Endothelial cell of hepatic sinusoid (primary cell): ENCODE data around the gene SPATA33.
"Not testable (repeated sequence)": the region's sequence is repeated elsewhere in the genome, so short reads cannot be mapped to it uniquely, and the experiment has no call there.

ENCODE experiments used
- in situ Hi-C: cut with HindIII; loops from 2 replicates; pipeline ENCODE4 v1.10.0; 2017; ENCODE audit warnings: low sequenced_read_pairs

The SPATA33 gene

DNA sequence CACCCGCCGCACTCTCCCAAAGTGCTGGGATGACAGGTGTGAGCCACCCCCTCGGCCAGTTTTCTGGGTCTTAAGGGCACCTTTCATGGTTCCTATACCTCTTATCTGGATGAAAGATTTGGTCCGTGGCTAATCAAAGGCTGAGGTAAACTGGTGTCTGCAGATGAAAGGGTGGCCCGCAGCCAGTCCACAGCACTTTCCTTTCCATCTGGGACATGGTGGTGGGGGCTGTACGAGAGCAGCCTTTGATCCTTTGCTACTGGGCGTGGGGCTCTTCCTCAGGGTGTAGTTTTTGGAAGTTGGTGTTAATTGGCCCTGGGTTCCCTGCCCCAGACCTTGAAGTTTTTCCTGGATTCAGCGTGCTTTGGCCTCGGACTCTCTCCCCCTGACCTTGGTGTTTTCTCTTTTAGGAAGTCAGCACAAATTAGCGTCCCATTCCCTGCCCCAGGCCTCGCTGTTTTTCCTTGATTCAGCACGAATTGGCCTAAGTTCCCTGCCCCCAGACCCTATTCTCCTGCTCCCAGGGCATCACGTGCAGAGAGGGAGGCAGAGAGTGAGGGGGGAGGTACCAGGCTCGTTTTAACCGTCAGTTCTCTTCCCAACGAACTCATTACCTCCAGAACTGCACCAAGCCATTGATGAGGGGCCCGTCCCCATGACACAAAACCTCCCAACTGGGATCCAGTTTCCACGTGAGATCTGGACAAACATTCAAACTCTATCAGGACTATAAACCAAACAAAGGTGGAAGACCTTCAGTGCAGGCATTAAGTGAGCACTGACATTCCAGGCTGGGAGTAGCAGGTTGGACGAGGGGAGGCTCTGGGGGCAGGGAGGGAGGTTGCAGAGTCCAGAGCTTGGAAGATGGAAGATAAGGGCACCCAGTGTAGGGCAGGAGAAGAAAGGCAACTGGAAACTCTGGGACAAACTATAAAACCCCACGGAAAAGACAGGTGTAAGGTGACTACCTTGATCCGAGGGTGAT, 32.6 kb upstream of the SPATA33 start:
- in situ Hi-C loops, result no loop called here

DNA sequence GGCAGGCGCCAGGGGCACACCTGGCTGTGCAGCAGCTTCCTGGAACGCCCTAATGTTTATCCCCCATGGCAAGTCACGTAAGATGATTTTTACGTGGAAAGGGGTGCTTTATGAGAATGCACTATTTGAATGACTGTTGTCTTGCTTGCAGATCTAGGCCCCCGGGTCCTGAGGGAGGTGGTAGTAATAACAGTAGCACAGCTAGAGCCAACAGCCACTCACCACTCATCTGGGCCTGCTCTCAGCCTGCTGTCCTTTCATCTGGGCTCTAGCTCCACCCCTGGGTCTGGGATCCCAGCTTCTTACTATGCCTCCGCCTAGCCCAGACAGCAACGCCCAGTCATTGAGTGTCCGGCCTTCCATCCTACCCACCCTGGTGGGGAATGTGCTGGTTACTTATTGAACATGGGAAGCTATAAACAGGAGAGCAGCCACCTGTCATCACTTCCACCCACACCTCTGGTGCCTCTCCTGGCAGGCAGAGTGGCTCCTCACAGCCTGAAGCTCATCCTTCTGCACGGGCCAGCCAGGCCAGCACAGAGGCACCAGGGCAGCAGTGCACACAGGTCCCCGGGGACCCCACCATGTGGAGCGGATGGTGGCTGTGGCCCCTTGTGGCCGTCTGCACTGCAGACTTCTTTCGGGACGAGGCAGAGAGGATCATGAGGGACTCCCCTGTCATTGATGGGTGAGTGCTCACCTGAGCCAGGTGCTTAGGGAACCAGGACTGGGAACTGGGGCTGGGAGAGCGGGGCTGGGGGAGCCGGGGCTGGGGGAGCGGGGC, 27.6 kb upstream of the SPATA33 start:
- in situ Hi-C loops, result no loop called here

DNA sequence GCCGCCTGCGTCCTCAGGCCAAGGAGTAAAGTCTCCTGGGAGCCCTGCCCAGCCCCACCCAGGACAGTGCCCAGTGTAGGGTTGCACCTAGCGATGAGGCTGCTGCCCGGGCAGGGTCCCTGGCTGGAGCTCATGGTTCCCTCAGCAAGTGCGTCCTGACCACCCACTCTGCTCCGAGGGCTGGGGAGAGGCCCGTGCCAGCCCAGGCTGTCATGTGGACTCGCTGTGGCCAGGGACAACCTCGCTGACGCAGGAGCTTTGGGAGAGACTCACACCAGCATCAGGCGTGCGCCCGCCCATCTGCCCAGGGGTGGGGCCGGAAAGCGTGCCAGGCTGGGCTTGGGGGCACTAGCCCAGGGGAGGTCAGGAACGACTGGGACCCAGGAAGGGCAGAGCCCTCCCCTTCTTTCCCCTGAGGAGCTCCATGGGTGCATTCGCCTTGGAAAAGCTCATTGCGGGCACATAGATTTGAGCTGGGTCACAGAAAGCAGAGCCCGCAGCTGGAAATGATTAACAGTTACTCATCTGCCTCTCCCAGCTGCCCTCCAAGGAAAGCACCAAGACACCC, 24.5 kb upstream of the SPATA33 start:
- in situ Hi-C loops, result no loop called here

DNA sequence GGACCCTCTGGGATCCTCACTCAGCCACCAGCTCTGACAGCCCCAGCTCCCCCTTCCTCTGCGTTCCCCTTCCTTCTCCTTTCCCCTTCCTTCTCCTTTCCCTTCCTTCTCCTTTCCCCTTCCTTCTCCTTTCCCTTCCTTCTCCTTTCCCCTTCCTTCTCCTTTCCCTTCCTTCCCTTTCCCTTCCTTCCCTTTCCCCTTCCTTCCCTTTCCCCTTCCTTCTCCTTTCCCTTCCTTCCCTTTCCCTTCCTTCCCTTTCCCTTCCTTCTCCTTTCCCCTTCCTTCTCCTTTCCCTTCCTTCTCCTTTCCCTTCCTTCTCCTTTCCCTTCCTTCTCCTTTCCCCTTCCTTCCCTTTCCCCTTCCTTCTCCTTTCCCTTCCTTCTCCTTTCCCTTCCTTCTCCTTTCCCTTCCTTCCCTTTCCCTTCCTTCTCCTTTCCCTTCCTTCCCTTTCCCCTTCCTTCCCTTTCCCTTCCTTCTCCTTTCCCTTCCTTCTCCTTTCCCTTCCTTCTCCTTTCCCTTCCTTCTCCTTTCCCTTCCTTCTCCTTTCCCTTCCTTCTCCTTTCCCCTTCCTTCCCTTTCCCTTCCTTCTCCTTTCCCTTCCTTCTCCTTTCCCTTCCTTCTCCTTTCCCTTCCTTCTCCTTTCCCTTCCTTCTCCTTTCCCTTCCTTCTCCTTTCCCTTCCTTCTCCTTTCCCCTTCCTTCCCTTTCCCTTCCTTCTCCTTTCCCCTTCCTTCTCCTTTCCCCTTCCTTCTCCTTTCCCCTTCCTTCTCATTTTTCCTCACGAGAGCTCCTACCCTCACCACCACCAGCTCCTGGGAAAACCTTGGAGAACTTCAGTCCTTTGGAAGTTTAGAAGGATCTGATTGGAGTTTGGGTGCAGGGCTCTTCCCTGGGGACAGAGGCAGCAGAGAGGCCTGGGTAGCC, 22.9 kb upstream of the SPATA33 start:
- in situ Hi-C loops, result not testable (repeated sequence)

DNA sequence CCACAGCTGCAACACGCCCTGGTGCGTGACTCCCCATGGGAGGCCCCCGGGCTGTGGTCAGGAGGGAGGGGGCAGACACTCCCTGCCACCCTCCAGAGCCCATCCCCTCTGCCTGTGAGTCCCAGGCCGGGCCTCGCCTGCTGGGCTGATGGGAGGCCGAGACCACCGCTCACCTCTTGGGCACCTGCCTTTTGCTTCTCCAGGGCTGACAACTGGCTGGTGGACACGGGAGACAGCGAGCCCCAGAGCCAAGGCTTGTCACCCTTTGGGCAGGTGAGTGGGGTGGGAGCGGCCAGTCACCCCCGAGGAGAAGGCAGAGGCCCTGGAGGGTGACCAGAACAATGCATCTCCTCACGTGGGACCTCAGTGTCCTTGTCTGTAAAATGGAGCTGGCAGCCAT, 21.0 kb upstream of the SPATA33 start:
- in situ Hi-C loops, result no loop called here

DNA sequence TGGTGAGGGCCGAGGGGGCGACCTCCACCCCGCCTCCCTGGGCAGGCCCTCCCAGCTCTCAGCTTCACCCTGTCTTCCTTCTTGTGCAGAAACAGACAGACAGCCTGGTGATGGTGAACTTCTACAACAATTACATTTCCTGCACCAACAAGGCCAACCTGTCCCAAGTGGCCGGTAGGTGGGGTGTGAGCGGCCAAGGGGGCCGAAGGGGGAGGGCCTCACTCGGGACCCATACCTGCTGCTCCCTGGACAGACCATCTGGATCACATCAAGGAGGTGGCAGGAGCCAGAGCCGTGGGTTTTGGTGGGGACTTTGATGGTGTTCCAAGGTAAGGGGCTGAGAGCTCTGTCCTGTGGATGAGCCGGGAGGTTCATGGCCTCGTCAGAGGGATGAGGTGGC, 20.3 kb upstream of the SPATA33 start:
- in situ Hi-C loops, result no loop called here

DNA sequence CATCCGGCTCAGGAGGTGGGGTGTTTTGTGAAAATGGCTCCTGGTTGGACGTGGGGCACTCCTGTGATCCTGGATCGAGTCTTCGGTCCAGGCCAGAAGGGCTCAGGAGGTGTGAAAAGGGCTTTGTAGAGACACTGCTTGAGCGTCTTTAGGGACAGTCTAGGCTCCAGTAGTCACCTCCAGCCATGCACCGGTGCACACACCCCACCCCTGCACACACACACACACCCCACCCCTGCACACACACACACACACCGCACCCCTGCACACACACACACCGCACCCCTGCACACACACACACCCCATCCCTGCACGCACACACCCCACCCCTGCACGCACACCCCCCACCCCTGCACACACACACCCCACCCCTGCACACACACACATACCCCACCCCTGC, 19.2 kb upstream of the SPATA33 start:
- in situ Hi-C loops, result no loop called here

DNA sequence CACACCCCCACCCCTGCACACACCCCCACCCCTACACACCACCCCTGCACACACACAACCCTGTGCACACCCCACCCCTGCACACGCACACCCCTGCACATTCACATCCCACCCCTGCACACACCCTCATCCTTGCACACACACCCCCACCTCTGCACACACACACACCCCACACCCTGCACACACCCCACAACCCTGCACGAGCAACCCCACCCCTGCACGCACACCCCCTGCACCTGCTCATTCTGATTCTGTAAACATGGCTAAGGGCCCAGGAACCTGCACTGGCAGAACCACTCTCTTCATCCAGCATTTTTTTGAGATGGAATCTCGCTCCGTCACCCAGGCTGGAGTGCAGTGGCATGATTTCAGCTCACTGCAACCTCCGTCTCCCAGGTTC, 18.3 kb upstream of the SPATA33 start:
- in situ Hi-C loops, result no loop called here

DNA sequence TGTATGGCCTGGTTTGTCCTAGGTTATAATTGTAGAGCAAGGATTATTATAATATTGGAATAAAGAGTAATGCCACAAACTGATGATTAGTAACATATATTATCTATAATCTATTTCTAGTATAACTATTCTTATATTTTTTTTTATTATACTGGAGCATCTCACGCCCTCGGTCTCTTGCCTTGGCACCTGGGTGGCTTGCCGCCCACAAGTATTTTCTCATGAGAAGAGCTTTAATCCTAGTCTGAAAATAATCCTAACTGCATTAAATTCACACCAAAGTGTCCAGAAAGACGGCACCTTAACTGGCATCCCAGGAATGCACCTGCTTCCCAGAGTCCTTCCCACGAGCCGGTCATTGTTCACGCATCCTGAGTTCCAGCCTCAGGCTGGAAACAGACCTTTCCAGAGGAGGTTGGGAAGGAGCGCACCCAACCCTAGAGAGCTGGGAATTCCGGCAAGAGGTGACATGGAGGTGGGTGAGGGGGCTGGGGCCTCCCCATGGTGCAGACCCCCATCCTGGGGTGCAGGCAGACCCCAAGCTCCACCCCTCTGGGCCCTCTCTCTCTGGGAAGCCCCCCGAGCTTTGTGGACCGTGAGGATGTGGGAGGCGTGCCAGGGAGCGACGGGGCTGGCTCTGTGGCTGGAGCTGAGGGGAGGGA, 16.0 kb upstream of the SPATA33 start:
- in situ Hi-C loops, result no loop called here

DNA sequence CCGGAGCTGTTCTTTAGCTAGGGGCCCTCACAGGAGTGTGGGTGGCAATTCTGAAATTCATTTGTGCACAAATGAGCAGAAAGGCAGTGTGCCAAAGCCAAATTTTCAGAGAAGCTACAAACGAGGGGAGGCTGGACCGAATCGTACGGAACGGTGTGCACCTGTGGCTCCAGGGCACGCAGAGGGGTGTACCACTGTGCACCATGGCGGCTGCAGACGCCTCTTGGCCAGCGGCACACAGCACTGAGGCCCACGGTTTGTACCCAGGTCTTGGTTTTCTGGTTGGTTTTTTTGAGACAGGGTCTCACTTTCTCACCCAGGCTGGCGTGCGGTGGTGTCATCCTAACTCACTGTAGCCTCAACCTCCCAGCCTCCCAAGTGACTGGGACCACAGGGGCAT, 15.1 kb upstream of the SPATA33 start:
- in situ Hi-C loops, result no loop called here

DNA sequence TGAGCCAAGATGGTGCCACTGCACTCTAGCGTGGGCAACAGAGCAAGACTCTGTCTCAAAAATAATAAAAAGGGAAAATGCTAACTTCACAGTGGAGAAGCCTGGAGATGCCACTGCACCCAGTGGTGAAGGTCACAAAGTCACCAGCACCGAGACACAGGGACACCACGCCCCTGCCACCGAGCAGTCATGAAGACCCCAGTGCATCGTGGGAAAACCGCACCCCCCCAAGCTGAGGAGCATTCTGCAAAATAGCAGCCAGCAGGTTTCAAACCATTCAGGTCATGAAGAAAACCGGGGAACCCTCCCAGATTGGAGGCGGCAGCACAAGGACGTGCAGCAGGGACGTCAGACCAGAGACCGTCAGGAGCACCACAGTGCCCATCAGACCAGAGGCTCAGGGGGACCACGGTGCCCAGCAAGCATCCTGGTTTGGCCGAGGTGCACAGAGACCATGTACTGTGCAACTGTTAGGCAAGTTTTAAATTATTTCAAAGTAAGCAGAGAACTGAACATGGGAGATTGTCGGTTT, 13.8 kb upstream of the SPATA33 start:
- in situ Hi-C loops, result no loop called here

DNA sequence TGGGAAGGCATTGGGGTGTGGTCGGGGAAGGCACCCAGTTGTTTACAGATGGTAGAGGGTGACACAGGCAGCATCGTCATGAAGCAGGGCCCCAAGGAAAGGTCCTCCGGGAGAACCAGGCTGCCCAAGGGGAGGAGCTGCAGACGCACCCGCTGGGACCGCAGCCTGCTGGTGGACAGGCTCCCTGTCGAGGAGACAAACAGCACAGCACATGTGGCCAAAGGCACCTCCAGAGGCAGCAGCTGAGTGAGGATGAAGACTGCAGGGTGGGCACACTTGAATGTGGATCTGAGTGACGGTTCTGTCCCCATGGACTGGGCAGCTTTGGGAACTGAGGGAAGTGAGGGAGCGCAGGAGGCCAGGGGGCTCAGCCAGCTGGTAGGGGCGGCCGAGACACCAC, 12.5 kb upstream of the SPATA33 start:
- in situ Hi-C loops, result no loop called here

DNA sequence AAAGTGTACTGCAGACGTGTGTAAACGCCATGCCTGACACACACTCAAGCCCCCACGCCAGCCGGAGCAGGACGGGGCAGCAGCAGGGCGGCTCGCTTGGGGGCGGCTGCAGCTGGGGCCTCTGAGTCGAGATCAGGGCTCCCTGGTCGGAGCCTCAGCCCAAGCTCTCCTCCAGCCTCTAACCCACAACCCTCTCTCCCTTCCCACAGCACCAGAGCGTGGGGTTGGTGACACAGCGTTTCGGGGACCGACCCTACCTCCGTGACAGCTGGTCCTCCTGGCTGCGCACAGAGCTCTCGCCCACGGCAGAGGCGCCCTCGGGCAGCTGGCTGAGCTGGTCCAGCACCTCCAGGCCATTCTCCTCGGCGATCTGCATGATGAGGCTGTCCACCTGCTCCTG, 11.4 kb upstream of the SPATA33 start:
- in situ Hi-C loops, result no loop called here

DNA sequence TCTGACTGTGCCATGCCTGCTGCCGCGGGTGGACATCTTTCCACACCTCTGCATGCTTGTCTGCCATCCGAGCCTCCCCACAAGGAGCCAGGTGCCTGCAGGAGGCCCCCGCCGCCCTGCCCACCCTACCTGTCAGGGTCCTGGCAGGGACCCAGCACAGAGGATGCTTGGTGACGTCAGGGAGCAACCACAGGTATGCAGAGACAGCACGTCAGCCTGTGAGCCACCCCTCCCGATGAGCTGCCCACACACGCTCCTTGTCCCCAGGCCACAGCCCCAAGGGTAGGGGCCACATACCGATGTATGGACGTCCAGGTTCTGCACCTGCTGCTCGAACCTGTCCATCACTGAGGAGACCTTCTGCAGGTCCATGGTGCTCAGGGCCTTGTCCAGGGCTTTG, 10.7 kb upstream of the SPATA33 start:
- in situ Hi-C loops, result no loop called here

DNA sequence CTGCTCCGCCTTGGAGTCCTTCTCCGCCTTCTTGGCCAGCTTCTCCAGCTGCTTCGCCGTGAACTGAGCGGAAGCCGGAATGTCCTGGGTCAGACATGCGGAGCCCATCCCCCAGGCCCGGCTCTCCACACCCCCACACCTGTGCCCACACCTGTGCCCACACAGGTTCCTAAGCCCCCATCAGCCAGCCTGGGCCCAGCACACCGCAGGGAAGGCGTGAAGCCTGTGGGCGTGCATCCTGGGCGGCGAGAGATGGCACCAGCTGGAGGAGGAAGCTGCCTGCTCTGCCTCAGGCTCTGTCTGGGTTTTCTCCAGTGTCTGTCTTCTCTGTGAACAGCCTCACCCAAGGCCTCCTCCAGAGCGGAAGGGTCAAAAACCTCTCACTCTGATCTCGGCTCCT, 6.1 kb upstream of the SPATA33 start:
- in situ Hi-C loops, result no loop called here

DNA sequence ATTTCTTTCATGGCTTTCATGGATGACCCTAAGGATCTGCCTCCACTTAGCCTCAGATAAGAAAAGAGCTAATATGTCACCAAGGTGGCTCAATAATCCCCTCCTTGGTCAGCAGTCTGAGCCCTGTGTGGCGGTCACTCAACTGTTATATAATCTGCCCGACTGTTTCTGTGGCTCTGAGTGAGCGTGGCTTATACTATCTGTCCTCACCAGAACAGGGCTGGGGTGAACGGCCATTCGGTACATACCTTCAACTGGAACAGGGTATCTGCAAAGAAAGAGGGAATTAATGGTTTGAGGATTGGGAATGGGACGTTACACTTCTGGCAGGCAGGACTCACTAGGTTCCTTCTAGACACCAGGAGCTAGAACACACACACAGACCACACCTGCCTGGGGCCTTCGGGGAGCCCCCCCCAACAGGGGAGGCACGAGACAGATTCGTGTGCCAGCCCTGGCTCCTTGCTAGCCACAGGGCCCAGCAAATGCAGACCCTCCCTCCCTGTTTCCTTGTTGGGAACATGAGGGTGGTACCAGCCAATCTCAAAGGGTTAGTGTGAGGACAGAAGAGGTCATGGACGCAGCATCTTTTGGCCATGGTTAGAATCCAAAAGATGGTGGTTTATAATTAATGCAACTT, 3.9 kb upstream of the SPATA33 start:
- in situ Hi-C loops, result no loop called here

DNA sequence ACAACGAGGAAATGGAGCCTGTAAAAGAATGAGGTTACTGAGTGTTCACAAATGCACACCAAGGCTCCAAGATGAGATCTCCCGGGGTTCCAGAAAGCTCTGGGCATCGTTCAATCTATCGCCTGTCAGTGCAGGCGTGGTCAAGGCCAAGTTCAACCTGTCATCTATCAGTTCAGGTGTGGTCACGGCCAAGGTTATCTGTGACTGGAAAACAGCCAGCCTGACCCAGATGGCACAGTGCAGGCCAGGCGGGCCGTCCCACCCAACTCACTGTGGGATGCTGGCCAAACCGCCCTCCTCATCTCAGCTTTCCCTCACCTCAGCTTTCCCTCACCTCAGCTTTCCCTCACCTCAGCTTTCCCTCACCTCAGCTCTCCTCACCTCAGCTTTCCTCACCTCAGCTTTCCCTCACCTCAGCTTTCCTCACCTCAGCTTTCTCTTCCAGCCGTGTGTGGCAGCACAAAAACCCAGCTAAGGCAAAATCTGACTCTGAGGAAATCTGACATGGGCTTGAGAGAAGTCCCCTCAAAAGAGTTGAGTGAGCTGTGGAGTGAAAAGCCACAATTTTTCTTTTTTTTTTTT, 2.5 kb upstream of the SPATA33 start:
- in situ Hi-C loops, result no loop called here

DNA sequence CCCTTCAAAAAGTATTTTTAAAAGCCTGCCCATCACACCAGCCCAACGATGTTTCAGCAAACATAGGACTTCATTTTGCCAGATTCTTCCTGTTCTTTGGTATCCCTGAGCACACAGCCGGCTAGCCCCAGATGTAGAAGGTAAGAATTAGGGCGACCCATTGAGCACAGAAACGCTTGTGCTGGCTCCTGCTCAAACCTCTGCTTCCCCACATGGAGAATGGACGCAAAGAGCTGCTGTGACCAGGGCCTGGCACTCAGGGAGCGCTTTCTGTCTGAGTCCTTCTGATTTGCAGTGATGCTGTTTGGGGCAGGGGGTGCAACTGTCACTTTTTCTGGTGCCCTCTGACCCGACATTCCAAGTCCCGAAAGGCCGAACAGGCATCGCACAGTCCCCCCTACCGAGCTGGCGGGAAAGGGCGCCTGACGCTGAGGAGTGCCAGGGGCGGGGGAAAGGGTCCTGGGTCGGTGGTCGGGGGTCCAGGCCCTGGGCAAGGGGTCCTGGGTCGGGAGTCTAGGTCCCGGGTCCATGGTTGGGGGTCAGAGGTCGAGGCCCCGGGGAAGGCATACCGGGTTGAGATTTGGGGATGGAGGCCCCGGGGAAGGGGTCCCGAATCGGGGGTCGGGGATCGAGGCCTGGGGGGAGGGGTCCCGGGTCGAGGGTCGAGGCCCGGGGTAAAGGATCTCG, 1.1 kb upstream of the SPATA33 start:
- in situ Hi-C loops, result no loop called here
